GM23248 (cell line): ENCODE results near the gene TBX5.

Source experiments
- EZH2 ChIP-seq: fragments of 200-600 bp; sonication (generic); IDR thresholded peaks from 2 replicates; pipeline ENCODE4 v1.6.1; 2018; ENCODE audit warnings: antibody characterized with exemption, mild to moderate bottlenecking; ENCODE audit not compliant: insufficient read depth, poor library complexity, severe bottlenecking
- EZH2phosphoT487 ChIP-seq: fragments of 200-600 bp; sonication (generic); IDR thresholded peaks from 2 replicates; pipeline ENCODE4 v1.6.1; 2018; ENCODE audit warnings: antibody characterized with exemption, moderate library complexity, mild to moderate bottlenecking, low read depth; ENCODE audit not compliant: insufficient read depth

- TF ChIP-seq EZH2phosphoT487: no peak
- no peak for TF ChIP-seq EZH2
Observed at GRCh38 chr12:114441039-114441383, 35.1 kb upstream of the TBX5 start.
